Measurements from ENCODE around the gene KRT13. TPM values are rescaled to one million over a fixed set of nuclear protein-coding genes. Genes with fewer than 3 reads are reported as not detected.

The KRT13 gene
- total RNA-seq, 1 experiment from 2014 or later: 606 TPM

- peak; percentile 79 to 83 for DNase-seq
- Histone ChIP-seq H3F3A (ENCODE audit: insufficient read depth, low read depth) (peaks cover 63% of the 10 kb centered on the region), H2AFZ (no peak overlapping the region), H3K27ac (peak overlapping the region; percentile 95), H3K79me2 (ENCODE audit: low read depth) (peaks cover 35% of the 10 kb centered on the region), H3K4me3 (peak overlapping the region; percentile 36; the same call in 1 of the 2 replicates), H4K20me1 (ENCODE audit: insufficient read depth) (peaks cover 5% of the 10 kb centered on the region; the same call in 1 of the 2 replicates), H3K9me2 (ENCODE audit: insufficient read depth) (no peaks in the 10 kb centered on the region), H3K4me2 (peak overlapping the region; percentile 69), H3K27me3 (ENCODE audit: insufficient read depth, low read depth) (no peaks in the 10 kb centered on the region), H3K4me1 (replicated peaks; ENCODE audit: insufficient read depth) (peaks cover 77% of the 10 kb centered on the region), H3K9me3 (ENCODE audit: insufficient read depth, low read depth) (no peaks in the 10 kb centered on the region), H3K36me3 (ENCODE audit: low read depth) (peaks cover 16% of the 10 kb centered on the region)
- TF ChIP-seq EZH2 (IDR thresholded peaks at IDR 0.05; ENCODE audit: low read depth) (no peak), CTCF (conservative IDR thresholded peaks at IDR 0.05) (no peak)
- BruUV-seq (replicated peaks): no TSS peak
- ChIA-PET CTCF (interaction anchor here (0.6 to 4.7 kb wide), 3 partner anchors 29 to 146 kb away, joined by 3 to 51 read pairs (median 4); no protein-coding TSS in a partner anchor), POLR2A (ENCODE audit: unreplicated experiment) (interaction anchor here (0.6 to 5.8 kb wide), 4 partner anchors 13 to 895 kb away, joined by 3 to 75 read pairs (median 5); partner anchors contain the start of gene KRT13)
- intact Hi-C loops (cut with micrococcal nuclease; ENCODE audit: unreplicated experiment): loop anchor here (1.0 to 10.0 kb wide), 2 partner anchors 12 to 195 kb away; no protein-coding TSS in a partner anchor
Observed at GRCh38 chr17:41519501-41520224, 14.3 kb upstream of the KRT13 start.

GRCh38 chr17:41518789-41519449, 13.5 kb upstream of the KRT13 start, which contains the start of gene KRT15:
KRT15 (minus strand) TSS chr17:41518890; CDS start chr17:41518827, 63 bp downstream.
- H3K4me1 ChIP-seq (replicated peaks; ENCODE audit: insufficient read depth): peaks cover 70% of the 10 kb centered on the region
- peaks cover 5% of the 10 kb centered on the region; the same call in 1 of the 2 replicates for H4K20me1 ChIP-seq (ENCODE audit: insufficient read depth)
- peak within 1 kb of the TSS; percentile 69 for H3K4me2 ChIP-seq
- ChIA-PET POLR2A (ENCODE audit: unreplicated experiment) (interaction anchor here (0.6 to 5.8 kb wide), 4 partner anchors 9 to 19 kb away, joined by 3 to 75 read pairs (median 4); partner anchors contain the start of genes KRT13 and KRT19), CTCF (interaction anchor here (0.6 to 4.7 kb wide), 3 partner anchors 23 to 700 kb away, joined by 6 to 51 read pairs (median 15); no protein-coding TSS in a partner anchor)
- peaks cover 56% of the 10 kb centered on the region for H3F3A ChIP-seq (ENCODE audit: insufficient read depth, low read depth)
- peak within 1 kb of the TSS; percentile 36; the same call in 1 of the 2 replicates for H3K4me3 ChIP-seq
- TF ChIP-seq CTCF (conservative IDR thresholded peaks at IDR 0.05) (no peak; the same call in 1 of the 2 replicates), EZH2 (IDR thresholded peaks at IDR 0.05; ENCODE audit: low read depth) (no peak)
- H3K27me3 ChIP-seq (ENCODE audit: insufficient read depth, low read depth): no peaks in the 10 kb centered on the region
- H2AFZ ChIP-seq: no peak within 1 kb of the TSS
- DNase-seq: peak in 1 of 2 experiments; percentile 86
- no TSS peak for BruUV-seq (replicated peaks)
- H3K36me3 ChIP-seq (ENCODE audit: low read depth): peaks cover 9% of the 10 kb centered on the region
- peak within 1 kb of the TSS; percentile 95 for H3K27ac ChIP-seq
- no peaks in the 10 kb centered on the region for H3K9me3 ChIP-seq (ENCODE audit: insufficient read depth, low read depth)
- peaks cover 28% of the 10 kb centered on the region for H3K79me2 ChIP-seq (ENCODE audit: low read depth)
- H3K9me2 ChIP-seq (ENCODE audit: insufficient read depth): no peaks in the 10 kb centered on the region
- intact Hi-C loops (cut with micrococcal nuclease; ENCODE audit: unreplicated experiment): loop anchor here (1.0 kb wide), 1 partner anchor 12 kb away; no protein-coding TSS in a partner anchor

- Histone ChIP-seq H3K4me2 (peak overlapping the region; percentile 69), H3K4me1 (replicated peaks; ENCODE audit: insufficient read depth) (peaks cover 61% of the 10 kb centered on the region), H3K27ac (peak overlapping the region; percentile 95; the same call in 1 of the 2 replicates), H3K9me2 (ENCODE audit: insufficient read depth) (no peaks in the 10 kb centered on the region), H3F3A (ENCODE audit: insufficient read depth, low read depth) (peaks cover 51% of the 10 kb centered on the region), H3K4me3 (peak overlapping the region; percentile 36; the same call in 1 of the 2 replicates), H2AFZ (no peak overlapping the region), H3K9me3 (ENCODE audit: insufficient read depth, low read depth) (no peaks in the 10 kb centered on the region), H3K36me3 (ENCODE audit: low read depth) (peaks cover 3% of the 10 kb centered on the region), H3K27me3 (ENCODE audit: insufficient read depth, low read depth) (no peaks in the 10 kb centered on the region), H3K79me2 (ENCODE audit: low read depth) (peaks cover 19% of the 10 kb centered on the region; the same call in 1 of the 2 replicates), H4K20me1 (ENCODE audit: insufficient read depth) (0 out of 2 replicates have a peak, but pooled peaks cover under 1% of the 10 kb centered on the region)
- CTCF ChIA-PET: interaction anchor here (0.7 kb wide), 1 partner anchor 267 kb away, joined by 6 read pairs; no protein-coding TSS in a partner anchor
- BruUV-seq (replicated peaks): no TSS peak
- DNase-seq: peak in 1 of 2 experiments; percentile 32
- intact Hi-C loops (cut with micrococcal nuclease; ENCODE audit: unreplicated experiment): no loop called here
- TF ChIP-seq EZH2 (IDR thresholded peaks at IDR 0.05; ENCODE audit: low read depth) (no peak), CTCF (conservative IDR thresholded peaks at IDR 0.05) (no peak)
- POLR2A ChIA-PET (ENCODE audit: unreplicated experiment): interaction anchor here (0.6 kb wide), 1 partner anchor 10 kb away, joined by 3 read pairs; the partner anchor contains the start of gene KRT19
Observed at GRCh38 chr17:41518031-41518430, 12.6 kb upstream of the KRT13 start.
